Measurements from ENCODE around the gene LIM2.
A peak's percentile ranks its signal among the peaks of the same experiment; 100 is the strongest.

The LIM2 gene

GRCh38 chr19:51338563-51339312 is 49.0 kb downstream of the LIM2 start:
- peak; percentile 97 for DNase-seq

DNA sequence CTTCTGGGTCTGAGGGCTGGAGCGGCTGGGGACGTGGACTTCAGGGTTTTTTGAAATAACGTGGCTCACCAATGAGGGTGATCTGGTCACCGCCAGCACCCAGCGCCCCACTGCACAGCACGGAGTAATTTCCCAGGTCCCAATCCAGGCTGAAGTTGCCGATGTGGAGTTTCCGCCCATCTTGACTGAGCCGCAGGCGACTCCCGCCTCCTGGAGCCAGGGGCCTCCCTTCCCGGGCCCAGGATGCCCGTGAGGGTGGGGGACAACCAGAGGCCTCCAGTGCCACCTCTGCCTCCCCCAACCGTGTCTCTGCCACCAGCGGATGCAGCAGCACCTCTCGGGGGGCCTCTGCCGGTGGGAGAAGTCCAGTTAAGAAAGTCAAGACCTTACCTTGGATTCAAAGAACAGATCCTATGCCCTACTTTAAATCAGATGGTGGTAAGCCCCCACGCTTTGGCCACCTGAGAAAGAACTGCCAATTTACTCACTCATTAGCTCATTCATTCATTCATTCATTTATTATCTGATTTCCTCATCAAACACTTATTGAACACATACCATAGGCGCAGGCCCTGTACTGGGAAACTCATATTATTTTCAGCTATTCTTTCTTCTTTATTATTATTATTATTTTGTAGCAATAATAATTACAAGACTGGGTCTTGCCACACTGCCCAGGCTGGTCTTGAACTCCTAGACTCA is 49.8 kb downstream of the LIM2 start:
- DNase-seq: no peak

GRCh38 chr19:51337141-51337860 is 50.5 kb downstream of the LIM2 start:
- no peak for DNase-seq

GRCh38 chr19:51333836-51334460 is 53.8 kb downstream of the LIM2 start:
- DNase-seq: no peak

- DNase-seq: no peak
Observed at GRCh38 chr19:51331716-51332115, 56.1 kb downstream of the LIM2 start.

DNA sequence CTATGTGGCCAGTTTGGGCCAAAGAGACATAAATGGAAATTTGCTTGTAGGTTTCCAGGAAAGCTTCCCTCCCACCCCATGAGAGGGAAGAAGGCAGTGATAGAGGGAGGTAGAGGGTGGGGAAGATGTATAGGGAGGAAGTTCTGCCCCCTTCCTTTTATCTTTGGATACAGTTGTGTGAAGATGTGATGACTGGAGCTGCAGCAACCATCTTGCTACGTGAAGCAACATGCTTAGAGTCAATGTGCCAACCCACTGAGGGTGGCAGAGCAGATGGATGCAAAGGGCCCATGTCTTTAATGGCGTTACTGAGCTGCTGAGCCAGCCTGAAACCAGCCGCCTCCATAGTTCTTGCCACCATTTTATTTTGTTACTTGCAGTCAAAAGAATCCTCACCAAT is 56.6 kb downstream of the LIM2 start:
- no peak for DNase-seq

GRCh38 chr19:51330366-51330765 is 57.4 kb downstream of the LIM2 start:
- DNase-seq: no peak
